GM23338 (cell line): Measurements from ENCODE around the gene AMIGO1. TPM values are rescaled to one million over a fixed set of nuclear protein-coding genes. Genes with fewer than 3 reads are reported as not detected.
A peak's percentile ranks its signal among the peaks of the same experiment; 100 is the strongest.

Experiments used
- ATAC-seq: fragments of 200-7000 bp; cut with Tn5 transposase; 3 replicates; pipeline ENCODE4 v1.9.1; 2020
- DNase-seq: peaks from one replicate; pipeline ENCODE4 v3.0.0-alpha.2; 2015; ENCODE audit warnings: low spot score
- H2AFZ ChIP-seq: fragments of 200-600 bp; sonication (generic); 2 replicates; pipeline ENCODE4 v1.8.0; 2016; ENCODE audit warnings: antibody characterized with exemption, mild to moderate bottlenecking, moderate library complexity
- H3F3A ChIP-seq: fragments of 200-600 bp; sonication (generic); replicated peaks from 2 replicates; pipeline ENCODE4 v1.8.0; 2017; ENCODE audit warnings: antibody characterized with exemption, mixed run types, low read depth
- H3K27ac ChIP-seq: fragments of 200-600 bp; sonication (generic); 2 replicates; pipeline ENCODE4 v1.6.1; 2016; ENCODE audit warnings: low read depth
- H3K27me3 ChIP-seq: fragments of 200-600 bp; sonication (generic); 2 replicates; pipeline ENCODE4 v1.8.0; 2016; ENCODE audit warnings: mild to moderate bottlenecking, mixed run types, moderate library complexity; ENCODE audit not compliant: insufficient read depth
- H3K36me3 ChIP-seq: fragments of 200-600 bp; sonication (generic); 2 replicates; pipeline ENCODE4 v1.8.0; 2016; ENCODE audit warnings: mild to moderate bottlenecking; ENCODE audit not compliant: insufficient read depth
- H3K4me1 ChIP-seq: fragments of 200-600 bp; sonication (generic); 2 replicates; pipeline ENCODE4 v1.8.0; 2016; ENCODE audit warnings: mild to moderate bottlenecking, moderate library complexity; ENCODE audit not compliant: insufficient read depth
- H3K4me2 ChIP-seq: fragments of 200-600 bp; sonication (generic); 2 replicates; pipeline ENCODE4 v1.7.1; 2017; ENCODE audit warnings: mixed run types
- H3K4me3 ChIP-seq: fragments of 200-600 bp; sonication (generic); 2 replicates; pipeline ENCODE4 v1.6.1; 2016; ENCODE audit warnings: mixed run types
- H3K79me2 ChIP-seq: fragments of 200-600 bp; sonication (generic); replicated peaks from 2 replicates; pipeline ENCODE4 v1.8.0; 2017; ENCODE audit warnings: mild to moderate bottlenecking; ENCODE audit not compliant: insufficient read depth
- H3K9me2 ChIP-seq: fragments of 200-600 bp; sonication (generic); 2 replicates; pipeline ENCODE4 v1.8.0; 2017; ENCODE audit not compliant: insufficient read depth
- H4K20me1 ChIP-seq: fragments of 200-600 bp; sonication (generic); replicated peaks from 2 replicates; pipeline ENCODE4 v1.8.0; 2017; ENCODE audit warnings: mild to moderate bottlenecking; ENCODE audit not compliant: insufficient read depth
- H3K27ac Mint-ChIP-seq: 2 replicates; pipeline ENCODE4 v1.8.0; 2020; ENCODE audit warnings: inconsistent platforms, mild to moderate bottlenecking, moderate library complexity, mixed read lengths
- H3K27me3 Mint-ChIP-seq: 3 replicates; pipeline ENCODE4 v1.8.0; 2022; ENCODE audit warnings: low read depth, mild to moderate bottlenecking, moderate library complexity, mixed read lengths, inconsistent platforms; ENCODE audit not compliant: insufficient read depth, poor library complexity
- H3K36me3 Mint-ChIP-seq: 3 replicates; pipeline ENCODE4 v1.8.0; 2021; ENCODE audit warnings: low read depth, mild to moderate bottlenecking, inconsistent platforms, moderate library complexity, mixed read lengths
- H3K4me1 Mint-ChIP-seq: 3 replicates; pipeline ENCODE4 v1.8.0; 2020; ENCODE audit warnings: mild to moderate bottlenecking, inconsistent platforms, mixed read lengths
- H3K4me3 Mint-ChIP-seq: 3 replicates; pipeline ENCODE4 v1.8.0; 2021; ENCODE audit warnings: moderate library complexity, mild to moderate bottlenecking, inconsistent platforms, mixed read lengths
- H3K9me3 Mint-ChIP-seq: 3 replicates; pipeline ENCODE4 v1.8.0; 2020; ENCODE audit warnings: moderate library complexity, mild to moderate bottlenecking, inconsistent platforms, mixed read lengths
- CREB1 ChIP-seq: fragments of 250-450 bp; sonication (Bioruptor Pico); IDR thresholded peaks from 2 replicates; pipeline ENCODE4 v1.5.0; 2020; ENCODE audit warnings: low read depth, mild to moderate bottlenecking, moderate library complexity
- CTCF ChIP-seq, 2 experiments: fragments of 200-600 bp in 1 of 2; sonication (generic) in 1 of 2; conservative IDR thresholded peaks; 2 replicates each; pipeline versions ENCODE4 v1.5.1 to v1.6.1; 2016 to 2017; ENCODE audit warnings: antibody characterized with exemption in 2 of 2, low read depth in 2 of 2, mild to moderate bottlenecking in 2 of 2, moderate library complexity in 1 of 2
- ETS1 ChIP-seq: IDR thresholded peaks from 2 replicates; pipeline ENCODE4 v1.6.1; 2016; ENCODE audit warnings: antibody characterized with exemption
- EZH2 ChIP-seq: fragments of 200-600 bp; sonication (generic); IDR thresholded peaks from one replicate; pipeline ENCODE4 v1.8.0; 2017; ENCODE audit warnings: antibody characterized with exemption, mild to moderate bottlenecking, low read depth; ENCODE audit not compliant: unreplicated experiment
- EZH2phosphoT487 ChIP-seq: fragments of 200-600 bp; sonication (generic); IDR thresholded peaks from one replicate; pipeline ENCODE4 v1.8.1; 2018; ENCODE audit warnings: antibody characterized with exemption; ENCODE audit not compliant: unreplicated experiment
- JUNB ChIP-seq: IDR thresholded peaks from one replicate; pipeline ENCODE4 v1.6.1; 2016; ENCODE audit warnings: antibody characterized with exemption; ENCODE audit not compliant: unreplicated experiment
- NANOG ChIP-seq: IDR thresholded peaks from 2 replicates; pipeline ENCODE4 v1.6.1; 2016; ENCODE audit warnings: antibody characterized with exemption, borderline replicate concordance
- POLR2AphosphoS5 ChIP-seq: IDR thresholded peaks from 2 replicates; pipeline ENCODE4 v1.6.1; 2016; ENCODE audit warnings: antibody characterized with exemption, low read depth
- REST ChIP-seq: IDR thresholded peaks from one replicate; pipeline ENCODE4 v1.6.1; 2018; ENCODE audit warnings: antibody characterized with exemption; ENCODE audit not compliant: unreplicated experiment
- STAT1 ChIP-seq: IDR thresholded peaks from one replicate; pipeline ENCODE4 v1.6.1; 2016; ENCODE audit warnings: antibody characterized with exemption; ENCODE audit not compliant: unreplicated experiment
- ZNF114 ChIP-seq: fragments of 250-450 bp; sonication (Bioruptor Pico); IDR thresholded peaks from 2 replicates; pipeline ENCODE4 v1.5.0; 2020; ENCODE audit warnings: mild to moderate bottlenecking, moderate library complexity
- ZNF331 ChIP-seq: fragments of 250-450 bp; sonication (Bioruptor Pico); IDR thresholded peaks from 2 replicates; pipeline ENCODE4 v1.5.0; 2020; ENCODE audit warnings: low read depth, mild to moderate bottlenecking, moderate library complexity
- ZNF462 ChIP-seq: fragments of 250-450 bp; sonication (Bioruptor Pico); IDR thresholded peaks from 2 replicates; pipeline ENCODE4 v1.5.0; 2020; ENCODE audit warnings: mild to moderate bottlenecking, moderate library complexity
- polyA plus RNA-seq: library from polyadenylated mRNA; unstranded; fragments of >200 nt; fragmentation: Nextera tagmentation; extraction: Ambion mirVana; gene quantifications from 2 replicates; pipeline ENCODE4 v1.2.1, GENCODE V29; 2016
- total RNA-seq: library from RNA; depleted of rRNA; stranded (reverse); fragments of >200 nt; shearing (Covaris generic); gene quantifications from 2 replicates; pipeline ENCODE4 v1.2.3, GENCODE V29; 2014

The AMIGO1 gene
- total and polyA plus RNA-seq, 2 experiments from 2014 or later: 0.53 to 3.8 TPM

- peak; percentile 81 for ATAC-seq
- peak within 1 kb of the TSS; percentile 66; the same call in 1 of the 2 replicates for H3K27ac ChIP-seq
Measured at GRCh38 chr1:109493805-109494539, 15.6 kb downstream of the AMIGO1 start, which contains the start of gene CYB561D1. CYB561D1 (plus strand) TSS chr1:109494094; CDS start chr1:109494140, 46 bp downstream.

More at GRCh38 chr1:109493805-109494539, 15.6 kb downstream of the AMIGO1 start, which contains the start of gene CYB561D1:
- peak within 1 kb of the TSS; percentile 93 for H3K4me3 Mint-ChIP-seq
- H3K27me3 Mint-ChIP-seq: peaks cover 18% of the 10 kb centered on the region
- H3K9me3 Mint-ChIP-seq: no peaks in the 10 kb centered on the region
- peak within 1 kb of the TSS; percentile 70; the same call in 1 of the 2 replicates for H3K27ac Mint-ChIP-seq
- DNase-seq: peak; percentile 89
- no peaks in the 10 kb centered on the region for H4K20me1 ChIP-seq
- no peaks in the 10 kb centered on the region for H3K79me2 ChIP-seq
- peak within 1 kb of the TSS; percentile 94 for H2AFZ ChIP-seq
- no peaks in the 10 kb centered on the region for H3K9me2 ChIP-seq
- H3K36me3 ChIP-seq: no peaks in the 10 kb centered on the region
- H3K4me1 Mint-ChIP-seq: peaks cover 14% of the 10 kb centered on the region
- TF ChIP-seq JUNB (no peak), CTCF (conservative IDR thresholded peaks at IDR 0.05; ENCODE audit: low read depth in 2 of 2) (peak; percentile 83 to 85), EZH2phosphoT487 (no peak), POLR2AphosphoS5 (peak; percentile 67), NANOG (no peak), REST (no peak), ZNF114 (no peak), STAT1 (no peak), EZH2 (no peak), ETS1 (0 out of 2 replicates have a peak, but pooled peaks have one; percentile 42), ZNF331 (CRISPR knock-in tag) (no peak), CREB1 (CRISPR knock-in tag) (peak; percentile 45; the same call in 1 of the 2 replicates), ZNF462 (CRISPR knock-in tag) (no peak)
- peak within 1 kb of the TSS; percentile 95 for H3K4me3 ChIP-seq
- no peaks in the 10 kb centered on the region for H3K27me3 ChIP-seq
- H3K4me1 ChIP-seq: peaks cover 12% of the 10 kb centered on the region
- peaks cover 12% of the 10 kb centered on the region; the same call in 2 of the 3 replicates for H3K36me3 Mint-ChIP-seq
- peak within 1 kb of the TSS; percentile 77 for H3K4me2 ChIP-seq
- H3F3A ChIP-seq: no peaks in the 10 kb centered on the region; the same call in 1 of the 2 replicates
